IMR-90 (cell line): ENCODE measurements around the gene PLAAT3. TPM values are rescaled to one million over a fixed set of nuclear protein-coding genes. Genes with fewer than 3 reads are reported as not detected.
A peak's percentile ranks its signal among the peaks of the same experiment; 100 is the strongest.

Source experiments
- ATAC-seq: fragments of 200-7000 bp; cut with Tn5 transposase; 2 replicates; pipeline ENCODE4 v1.9.1; 2020; ENCODE audit warnings: low read depth, mild to moderate bottlenecking, moderate library complexity
- BruUV-seq: library from RNA; stranded (reverse); fragments of 400-500 nt; replicated peaks from 2 replicates; lab custom pipeline; 2021; lab: Mats Ljungman, UMichigan
- CTCF ChIA-PET: fragments of 300-600 bp; formaldehyde crosslinking; extraction: SDS; loops from one replicate; lab custom pipeline; 2021; ENCODE audit warnings: antibody characterized with exemption; lab: Yijun Ruan, JAX
- POLR2A ChIA-PET: fragments of 300-600 bp; sonication (Branson Sonifier 250); formaldehyde crosslinking; loops from one replicate; lab custom pipeline; 2022; ENCODE audit warnings: antibody characterized with exemption; ENCODE audit not compliant: unreplicated experiment; lab: Charles Lee
- DNase-seq: peaks from one replicate; pipeline ENCODE4 v3.0.0; 2013
- H2AFZ ChIP-seq: replicated peaks from 2 replicates; pipeline ENCODE3; 2013; ENCODE audit warnings: low read length, mild to moderate bottlenecking; ENCODE audit not compliant: poor library complexity
- H2AK5ac ChIP-seq: 2 replicates; pipeline ENCODE4 v1.6.1; 2013; ENCODE audit warnings: low read depth, low read length, inconsistent platforms
- H2AK9ac ChIP-seq: replicated peaks from 2 replicates; pipeline ENCODE3; 2013; ENCODE audit warnings: mild to moderate bottlenecking, low read depth, low read length, moderate library complexity; ENCODE audit not compliant: poor library complexity
- H2BK120ac ChIP-seq: 2 replicates; pipeline ENCODE4 v1.6.1; 2013; ENCODE audit warnings: low read depth, low read length, inconsistent platforms
- H2BK15ac ChIP-seq: 3 replicates; pipeline ENCODE4 v1.6.1; 2013; ENCODE audit warnings: low read depth, low read length, inconsistent platforms
- H2BK20ac ChIP-seq: 2 replicates; pipeline ENCODE4 v1.6.1; 2013; ENCODE audit warnings: low read depth, mild to moderate bottlenecking, inconsistent platforms, low read length, moderate library complexity
- H2BK5ac ChIP-seq: 2 replicates; pipeline ENCODE4 v1.6.1; 2013; ENCODE audit warnings: mild to moderate bottlenecking, low read depth, low read length, inconsistent platforms; ENCODE audit not compliant: poor library complexity, severe bottlenecking
- H3K14ac ChIP-seq: replicated peaks from 2 replicates; pipeline ENCODE4 v1.6.1; 2013; ENCODE audit warnings: low read depth, low read length, inconsistent platforms
- H3K18ac ChIP-seq: 2 replicates; pipeline ENCODE4 v1.6.1; 2013; ENCODE audit warnings: low read depth, low read length, control low read depth
- H3K23ac ChIP-seq: 2 replicates; pipeline ENCODE4 v1.6.1; 2013; ENCODE audit warnings: low read depth, low read length, inconsistent platforms
- H3K27ac ChIP-seq: 2 replicates; pipeline ENCODE4 v1.5.1; 2013; ENCODE audit warnings: mild to moderate bottlenecking, control low read depth, low read length; ENCODE audit not compliant: insufficient read depth
- H3K27me3 ChIP-seq: 2 replicates; pipeline ENCODE4 v1.6.1; 2013; ENCODE audit warnings: low read length; ENCODE audit not compliant: control insufficient read depth, insufficient read depth
- H3K36me3 ChIP-seq: 2 replicates; pipeline ENCODE4 v1.6.1; 2013; ENCODE audit warnings: low read length, mixed read lengths; ENCODE audit not compliant: control insufficient read depth, insufficient read depth
- H3K4ac ChIP-seq: 2 replicates; pipeline ENCODE4 v1.6.1; 2013; ENCODE audit warnings: low read depth, low read length, inconsistent platforms
- H3K4me1 ChIP-seq: 2 replicates; pipeline ENCODE4 v1.6.1; 2013; ENCODE audit warnings: low read length, mixed read lengths; ENCODE audit not compliant: control insufficient read depth, insufficient read depth
- H3K4me2 ChIP-seq: 2 replicates; pipeline ENCODE4 v1.6.1; 2013; ENCODE audit warnings: low read depth, mild to moderate bottlenecking, control low read depth, low read length, moderate library complexity
- H3K4me3 ChIP-seq: 2 replicates; pipeline ENCODE4 v1.5.1; 2013; ENCODE audit warnings: low read depth, mild to moderate bottlenecking, control low read depth, low read length, moderate library complexity; ENCODE audit not compliant: insufficient read depth
- H3K56ac ChIP-seq: 2 replicates; pipeline ENCODE4 v1.6.1; 2013; ENCODE audit warnings: low read length, inconsistent platforms; ENCODE audit not compliant: insufficient read depth; ENCODE audit errors: extremely low read depth
- H3K79me1 ChIP-seq, 2 experiments: 2 replicates each; pipeline ENCODE4 v1.6.1; 2013; ENCODE audit warnings: low read length in 2 of 2, inconsistent platforms in 1 of 2, low read depth in 1 of 2
- H3K9ac ChIP-seq: 2 replicates; pipeline ENCODE4 v1.6.1; 2013; ENCODE audit warnings: low read depth, low read length, control low read depth
- H3K9me1 ChIP-seq: 2 replicates; pipeline ENCODE4 v1.6.1; 2013; ENCODE audit warnings: low read length, inconsistent platforms; ENCODE audit not compliant: insufficient read depth
- H3K9me3 ChIP-seq: 2 replicates; pipeline ENCODE4 v1.6.1; 2013; ENCODE audit warnings: low read length; ENCODE audit not compliant: control insufficient read depth, insufficient read depth
- H4K20me1 ChIP-seq: 2 replicates; pipeline ENCODE4 v1.6.1; 2013; ENCODE audit warnings: low read length, inconsistent platforms; ENCODE audit not compliant: insufficient read depth
- H4K5ac ChIP-seq: 2 replicates; pipeline ENCODE4 v1.6.1; 2013; ENCODE audit warnings: mild to moderate bottlenecking, low read depth, low read length, control low read depth
- H4K8ac ChIP-seq, 2 experiments: 2 replicates each; pipeline ENCODE4 v1.6.1; 2013; ENCODE audit warnings: low read depth in 2 of 2, low read length in 2 of 2, control low read depth in 1 of 2, inconsistent platforms in 1 of 2
- H4K91ac ChIP-seq: 2 replicates; pipeline ENCODE4 v1.6.1; 2013; ENCODE audit warnings: low read depth, low read length, inconsistent platforms; ENCODE audit not compliant: insufficient read depth
- MXI1 ChIP-seq: IDR thresholded peaks from 2 replicates; pipeline ENCODE4 v1.6.1; 2012; ENCODE audit warnings: low read depth, mild to moderate bottlenecking, low read length, moderate library complexity, borderline replicate concordance
- POLR2A ChIP-seq: IDR thresholded peaks from 2 replicates; pipeline ENCODE4 v1.6.1; 2012; ENCODE audit warnings: mild to moderate bottlenecking, low read depth, low read length
- USF2 ChIP-seq: fragments of 150-350 bp; IDR thresholded peaks from 2 replicates; pipeline ENCODE4 v1.6.1; 2017; ENCODE audit warnings: mild to moderate bottlenecking, antibody characterized with exemption, low read length, low read depth
- WGBS, 2 experiments: methylation state at CpG; one replicate each; pipeline versions ENCODE4 v1.1.5 to v1.1.7; 2013; ENCODE audit warnings: missing lambda C conversion rate in 2 of 2; ENCODE audit not compliant: insufficient read length in 1 of 2; ENCODE audit errors: extremely low coverage in 2 of 2; 5-methylcytosine and 5-hydroxymethylcytosine counted together
- dilution Hi-C: fragments of 300-500 bp; cut with HindIII; formaldehyde crosslinking; loops from one replicate; pipeline ENCODE4 v1.14.3; 2018; ENCODE audit warnings: low sequenced_read_pairs; ENCODE audit not compliant: unreplicated experiment
- in situ Hi-C: fragments of 300-500 bp; cut with MboI; formaldehyde crosslinking; loops from 3 replicates; pipeline ENCODE4 v1.14.3; 2019; ENCODE audit warnings: low sequenced_read_pairs, inconsistent platforms, mixed read lengths
- intact Hi-C: fragments of 100-400 bp; cut with micrococcal nuclease; formaldehyde crosslinking; loops from 2 replicates; pipeline ENCODE4 v1.10.0; 2022
- polyA plus RNA-seq, 3 experiments: library from polyadenylated mRNA; depleted of rRNA; stranded (reverse); fragments of >200 nt; gene quantifications; 2 replicates each; pipeline ENCODE4 v1.2.3, GENCODE V29; 2012; ENCODE audit warnings: low replicate concordance in 1 of 3
- total RNA-seq: library from RNA; depleted of rRNA; stranded (reverse); fragments of >200 nt; gene quantifications from 2 replicates; pipeline ENCODE4 v1.2.3, GENCODE V29; 2012

Gene PLAAT3
- total and polyA plus RNA-seq, 2 of the 4 experiments (the other 2 are of a cell fraction) = 3.2 to 3.9 TPM

GRCh38 chr11:63608353-63609345, 5.6 kb downstream of the PLAAT3 start:
- no CpG with 5 or more reads among the region's 11 CpGs for WGBS, 2 experiments
- in situ Hi-C loops (no loop called here), dilution Hi-C loops (no loop called here), intact Hi-C loops (no loop called here)
- peak overlapping the region; percentile 38; the same call in 1 of the 2 replicates for H2AK5ac ChIP-seq
- H3K36me3 ChIP-seq = no peaks in the 10 kb centered on the region
- peak overlapping the region; percentile 55 for H4K5ac ChIP-seq
- H3K4ac ChIP-seq = peak overlapping the region; percentile 58; the same call in 1 of the 2 replicates
- H2BK120ac ChIP-seq = peak overlapping the region; percentile 75
- no peak overlapping the region for H2AFZ ChIP-seq
- peak overlapping the region; percentile 66 for H4K91ac ChIP-seq
- TF ChIP-seq USF2 (no peak), MXI1 (no peak), POLR2A (no peak)
- DNase-seq (peak; percentile 66), ATAC-seq (peak; percentile 61)
- peak overlapping the region; percentile 36; the same call in 1 of the 2 replicates for H3K4me2 ChIP-seq
- no peak overlapping the region for H2BK15ac ChIP-seq
- H3K18ac ChIP-seq = peak overlapping the region; percentile 91
- H3K9me1 ChIP-seq = no peaks in the 10 kb centered on the region; the same call in 1 of the 2 replicates
- H3K56ac ChIP-seq = no peak overlapping the region
- H4K20me1 ChIP-seq = no peaks in the 10 kb centered on the region
- H3K27me3 ChIP-seq = 0 out of 2 replicates have a peak, but pooled peaks cover 2% of the 10 kb centered on the region
- ChIA-PET POLR2A (no interaction called here), CTCF (interaction anchor here (0.5 kb wide), 1 partner anchor 146 kb away, joined by 5 read pairs; no protein-coding TSS in a partner anchor)
- H2BK5ac ChIP-seq = peak overlapping the region; percentile 28
- no TSS peak for BruUV-seq
- H4K8ac ChIP-seq = peak overlapping the region; percentile 28 to 31
- H3K4me3 ChIP-seq = no peak overlapping the region
- peak overlapping the region; percentile 47 for H2AK9ac ChIP-seq
- peak overlapping the region; percentile 83 for H2BK20ac ChIP-seq
- peaks cover 9% of the 10 kb centered on the region; the same call in 1 of the 2 replicates for H3K4me1 ChIP-seq
- no peak overlapping the region for H3K9ac ChIP-seq
- H3K79me1 ChIP-seq = no peaks in the 10 kb centered on the region
- H3K23ac ChIP-seq = 0 out of 2 replicates have a peak overlapping the region, but pooled peaks have one; percentile 3
- H3K27ac ChIP-seq = no peak overlapping the region
- H3K9me3 ChIP-seq = no peaks in the 10 kb centered on the region
- peak overlapping the region; percentile 10; the same call in 1 of the 2 replicates for H3K14ac ChIP-seq
